HG03025 (cell line): ENCODE measurements around the gene SPPL3.

ENCODE experiments used
- ATAC-seq: cut with Tn5 transposase; IDR thresholded peaks from one replicate; pipeline ENCODE4 v1.9.1; 2021; ENCODE audit warnings: mild to moderate bottlenecking, moderate library complexity; ENCODE audit not compliant: unreplicated experiment, low FRiP score

Gene SPPL3

DNA sequence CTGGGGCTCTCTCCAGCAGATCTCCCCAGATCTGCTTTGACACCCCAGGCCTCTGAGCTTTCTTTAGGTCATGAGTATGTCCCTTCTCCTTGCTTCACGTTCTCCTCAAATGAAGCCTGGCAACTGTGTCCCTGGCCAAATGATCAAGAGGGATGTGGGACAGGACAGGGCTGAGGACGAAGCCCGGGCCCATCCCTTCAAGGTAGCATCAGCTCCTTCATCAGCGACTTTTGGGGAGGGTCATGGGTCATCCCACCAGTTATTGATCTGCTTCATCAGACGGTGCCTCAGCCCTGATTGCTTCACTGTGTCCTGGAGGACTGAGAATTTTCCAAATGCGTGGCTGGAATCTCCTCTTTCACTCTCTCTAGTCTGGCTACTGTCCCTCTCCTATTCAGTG lies 146.2 kb downstream of the SPPL3 start:
- ATAC-seq, result no peak

DNA sequence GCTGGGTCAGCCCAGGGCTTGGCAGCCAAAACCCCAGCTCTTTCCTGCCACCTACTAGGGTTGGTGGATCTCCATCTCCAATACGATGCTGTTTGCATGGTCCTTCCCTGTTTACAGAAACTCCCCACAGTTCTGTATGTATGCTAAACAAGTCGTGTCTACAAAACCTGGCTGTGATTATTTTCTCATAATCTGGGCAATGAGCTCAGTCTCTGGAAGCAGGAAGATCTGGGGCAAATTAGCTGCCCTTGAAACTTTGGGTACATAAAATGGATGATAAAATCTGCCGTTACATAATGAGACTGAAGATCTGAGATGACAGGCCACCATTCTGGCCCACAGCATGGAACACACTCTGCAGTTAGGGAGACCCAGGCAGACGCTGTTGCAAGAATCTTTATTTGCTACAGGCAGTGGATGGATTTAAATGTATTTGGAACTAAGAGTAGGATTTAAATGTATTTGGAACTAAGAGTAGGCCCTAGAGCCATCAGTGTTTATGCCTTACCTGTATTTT lies 146.9 kb downstream of the SPPL3 start:
- ATAC-seq, result no peak

DNA sequence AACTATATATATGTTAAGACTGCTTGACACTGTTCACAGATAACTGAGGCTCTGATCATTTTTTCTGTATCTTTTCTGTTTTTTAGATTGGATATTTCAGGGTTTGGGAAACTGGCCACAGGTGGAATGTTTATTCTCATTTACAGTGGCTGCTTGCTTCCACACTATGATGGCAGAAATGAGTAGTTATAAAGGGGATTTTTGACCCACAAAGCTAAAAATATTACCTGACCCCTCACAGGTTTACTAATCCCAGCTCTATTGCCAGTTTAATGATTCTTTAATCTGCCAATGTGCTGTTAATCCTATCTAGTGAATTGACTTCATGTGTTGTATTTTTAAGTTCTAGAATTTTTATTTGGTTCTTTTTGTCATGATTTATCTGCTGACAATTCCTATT lies 148.9 kb downstream of the SPPL3 start:
- ATAC-seq, result no peak

DNA sequence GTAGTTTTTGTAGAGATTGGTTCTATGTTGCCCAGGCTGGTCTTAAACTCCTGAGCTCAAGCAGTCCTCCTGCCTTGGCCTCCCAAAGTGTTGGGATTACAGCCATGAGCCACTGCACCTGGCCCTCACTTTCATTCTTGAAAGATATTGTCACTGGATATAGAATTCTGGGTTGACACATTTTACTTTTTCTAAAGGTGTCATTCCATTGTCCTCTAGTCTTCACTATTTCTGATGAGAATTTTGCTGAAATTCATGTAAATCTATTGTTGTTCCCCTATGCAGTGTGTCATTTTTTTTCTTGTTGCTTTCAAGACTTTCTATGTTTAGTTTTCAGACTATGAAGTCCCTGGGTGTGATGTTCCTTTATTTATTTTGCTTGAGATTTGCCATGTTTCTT lies 149.4 kb downstream of the SPPL3 start:
- ATAC-seq, result no peak

DNA sequence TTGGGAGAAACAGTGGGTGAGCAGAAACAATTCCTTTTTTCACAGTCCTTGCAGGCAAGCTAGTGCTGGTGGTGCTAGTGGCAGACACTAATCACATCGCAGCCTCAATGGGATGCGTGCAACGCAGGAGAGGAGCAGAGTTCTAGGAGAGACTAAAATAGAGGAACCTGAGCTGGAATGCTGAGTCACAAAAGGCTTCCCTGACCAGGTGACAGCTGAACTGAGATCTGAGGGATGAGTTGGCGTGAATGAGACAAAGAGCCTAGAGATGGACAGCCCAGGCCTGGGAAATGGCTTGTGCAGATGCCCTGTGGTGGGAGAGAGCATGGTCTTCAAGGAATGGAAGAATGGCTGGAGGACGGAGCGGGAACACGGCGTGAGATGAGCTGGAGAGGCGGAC lies 152.8 kb downstream of the SPPL3 start:
- ATAC-seq, result no peak

DNA sequence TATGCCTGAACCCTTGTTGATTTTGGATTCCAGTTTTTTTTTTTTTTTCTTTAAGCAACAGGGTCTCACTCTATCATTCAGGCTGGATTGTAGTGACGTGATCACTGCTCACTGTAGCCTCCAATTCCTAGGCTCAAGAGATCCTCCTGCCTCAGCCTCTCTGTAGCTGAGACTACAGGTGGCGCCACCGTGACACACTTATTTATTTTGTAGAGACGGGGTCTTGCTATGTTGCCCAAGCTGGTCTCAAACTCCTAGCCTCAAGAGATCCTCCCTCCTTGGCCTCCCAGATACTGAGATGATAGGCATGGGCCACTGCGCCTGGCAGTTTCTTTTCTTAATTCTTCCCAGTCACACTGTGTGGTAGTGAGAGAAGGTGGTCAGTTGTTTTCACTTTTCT lies 153.4 kb downstream of the SPPL3 start:
- no peak for ATAC-seq

DNA sequence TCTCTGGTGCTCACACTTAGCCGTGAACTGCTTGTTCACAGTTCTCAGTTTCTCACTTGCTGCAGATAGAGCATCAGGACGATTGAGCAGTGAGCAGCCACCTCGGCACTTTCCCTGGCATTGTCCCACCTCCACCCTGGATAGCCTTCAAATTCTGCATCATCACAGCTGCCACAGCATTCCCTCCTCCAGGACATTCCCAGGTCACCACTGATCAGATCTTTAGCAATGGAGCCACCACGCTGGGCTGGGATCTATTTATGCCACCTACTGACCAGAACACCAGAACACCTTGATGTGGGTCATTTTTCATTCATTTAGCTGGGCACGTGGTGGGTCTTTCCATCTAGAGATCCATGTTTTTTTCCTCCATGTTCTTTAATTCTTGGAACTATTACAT lies 154.9 kb downstream of the SPPL3 start:
- ATAC-seq, result no peak

DNA sequence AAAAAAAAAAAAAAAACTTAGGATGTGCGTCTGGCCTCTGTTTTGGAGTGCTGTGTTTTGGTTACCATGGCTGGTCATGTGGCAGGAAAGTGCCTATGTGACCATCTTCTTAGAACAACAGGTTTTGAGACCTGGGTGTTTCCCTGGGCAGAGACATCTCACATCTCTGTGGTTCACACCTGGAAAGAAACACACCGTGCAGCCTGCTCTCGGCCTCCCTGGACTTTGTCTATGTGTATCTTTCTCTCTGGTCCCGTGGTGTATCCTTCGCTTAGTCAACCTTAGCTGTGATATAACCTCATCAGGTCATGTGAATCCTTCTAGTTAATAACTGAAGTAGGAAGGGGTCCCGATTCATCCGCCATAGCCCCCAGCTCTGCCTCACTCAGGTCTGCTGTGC lies 155.9 kb downstream of the SPPL3 start:
- ATAC-seq, result no peak

DNA sequence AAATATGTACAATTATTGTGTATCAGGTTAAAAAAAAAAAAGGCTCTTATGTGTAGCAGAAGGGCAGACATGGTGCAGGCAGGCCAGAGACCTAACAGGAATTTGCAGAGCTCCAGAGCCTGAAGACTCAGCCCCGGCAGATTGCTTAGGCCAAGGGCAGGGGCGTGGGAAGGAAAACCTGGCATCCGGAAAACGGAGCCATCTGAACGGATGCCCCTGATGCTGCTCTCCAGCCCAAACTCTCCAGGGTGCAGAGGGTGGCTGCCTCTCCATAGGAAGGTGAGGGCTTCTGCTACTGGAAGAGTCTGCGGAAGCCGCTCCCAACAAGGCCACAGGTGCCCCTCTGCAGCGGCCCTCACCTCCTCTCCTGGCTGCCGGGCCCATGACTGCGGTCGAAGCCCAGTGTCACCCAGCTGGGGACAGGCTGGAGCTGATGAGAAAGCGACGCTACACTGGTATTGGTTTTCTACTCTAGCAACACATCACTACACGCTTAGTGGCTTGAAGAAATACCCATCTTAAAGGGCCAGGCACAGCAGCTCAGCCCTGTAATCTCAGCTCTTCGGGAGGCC lies 159.2 kb downstream of the SPPL3 start:
- ATAC-seq, result no peak

DNA sequence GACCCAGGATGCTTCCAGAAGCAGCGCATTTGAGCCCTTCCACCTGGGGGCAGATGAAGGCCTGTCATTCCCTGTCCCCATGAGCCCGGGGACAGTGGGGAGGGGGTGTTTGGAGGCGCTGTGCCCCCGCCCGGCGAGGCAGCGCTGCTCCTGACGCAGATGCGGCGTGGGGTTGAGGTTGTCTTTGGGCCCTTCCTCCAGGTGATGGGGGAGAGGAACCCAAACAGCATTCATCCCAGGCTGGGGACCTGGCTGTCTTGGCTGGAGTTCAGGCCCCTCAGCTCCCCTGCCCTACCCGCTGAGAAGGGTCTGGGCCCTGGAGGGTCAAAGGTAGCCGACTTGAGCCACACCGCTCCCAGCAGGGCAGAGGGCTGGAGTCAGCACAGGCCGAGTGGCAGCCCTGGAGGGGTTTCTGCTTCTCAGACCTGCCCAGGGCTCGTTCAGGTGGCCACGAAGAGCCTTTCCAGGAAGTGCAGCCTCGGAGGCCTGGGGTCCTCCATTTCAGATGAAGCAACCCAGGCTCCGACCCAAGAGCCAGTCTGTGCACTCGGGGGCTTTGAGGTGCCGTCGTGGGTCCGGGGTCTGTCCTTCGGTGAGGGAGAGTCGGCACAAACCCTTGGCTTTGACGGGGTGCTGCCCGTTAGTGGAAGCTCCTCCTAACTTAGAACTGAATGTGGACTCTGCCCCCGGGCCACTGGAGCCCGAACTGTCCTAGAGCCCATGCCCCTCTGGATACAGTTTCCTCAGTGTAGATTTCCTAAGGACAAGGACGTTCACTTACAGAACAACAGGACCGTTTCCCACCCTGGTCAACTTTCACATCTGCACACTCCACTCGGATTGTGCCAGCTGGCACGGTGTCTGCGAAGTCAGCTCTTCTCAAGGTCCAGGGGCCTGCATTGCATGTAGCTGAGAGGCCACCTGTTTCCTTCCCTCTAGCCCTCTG lies 162.4 kb downstream of the SPPL3 start:
- ATAC-seq, result no peak

DNA sequence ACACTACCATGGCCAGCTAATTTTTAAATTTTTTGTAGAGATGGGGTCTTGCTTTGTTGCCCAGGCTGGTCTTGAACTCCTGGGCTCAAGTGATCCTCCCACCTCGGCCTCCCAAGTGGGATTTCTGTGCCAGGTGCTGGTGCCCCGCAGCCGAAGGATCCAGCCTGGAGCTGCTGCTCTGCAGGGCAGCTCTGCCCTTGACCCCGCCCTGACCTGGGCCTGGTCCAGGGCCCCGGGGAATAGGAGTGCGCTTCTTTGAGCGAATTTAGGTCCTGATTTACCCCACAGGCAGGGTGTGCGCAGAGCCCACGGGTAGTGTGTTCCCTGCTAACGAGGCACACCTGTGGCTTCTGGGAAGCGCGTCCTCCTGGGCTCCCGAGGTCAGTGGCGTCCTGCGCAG lies 163.3 kb downstream of the SPPL3 start:
- no peak for ATAC-seq

DNA sequence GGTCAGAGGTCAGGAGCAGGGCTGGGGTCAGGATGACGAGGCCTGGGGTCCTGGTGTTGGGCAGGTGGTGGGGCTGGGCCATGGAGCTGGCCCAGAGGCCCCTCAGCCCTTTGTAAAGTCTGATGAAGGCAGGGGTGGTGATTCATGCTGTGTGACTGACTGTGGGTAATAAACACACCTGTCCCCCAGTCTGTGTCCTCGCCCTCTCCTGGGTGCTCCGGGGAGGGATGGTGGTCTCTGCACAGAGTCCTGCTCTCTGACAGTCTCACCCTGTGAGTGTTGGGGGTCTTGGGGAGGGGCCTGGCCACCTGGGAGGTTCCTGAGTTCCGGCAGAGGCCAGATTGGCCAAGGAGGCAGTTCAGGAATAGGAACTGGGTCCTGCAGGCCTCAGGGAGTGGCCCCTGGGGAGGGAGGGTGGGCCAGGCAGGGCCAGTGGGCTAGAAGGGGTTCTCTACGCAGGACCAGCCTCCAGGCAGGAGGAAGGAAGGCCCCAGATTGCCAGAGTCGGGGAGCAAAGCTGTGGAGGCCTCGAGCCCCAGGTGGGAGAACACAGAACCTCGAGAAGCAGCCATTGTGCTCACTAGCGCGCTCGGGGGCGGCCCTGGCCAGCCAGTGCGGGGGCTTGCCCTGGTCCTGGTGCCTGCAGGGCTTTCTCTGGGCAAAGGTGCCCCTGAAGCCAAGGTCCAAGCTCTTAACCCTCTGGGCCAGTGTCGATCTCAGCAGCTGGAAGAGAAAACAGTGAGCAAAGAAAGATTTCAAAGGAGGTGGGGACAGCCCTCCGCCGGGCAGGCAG lies 164.1 kb downstream of the SPPL3 start:
- ATAC-seq, result no peak

DNA sequence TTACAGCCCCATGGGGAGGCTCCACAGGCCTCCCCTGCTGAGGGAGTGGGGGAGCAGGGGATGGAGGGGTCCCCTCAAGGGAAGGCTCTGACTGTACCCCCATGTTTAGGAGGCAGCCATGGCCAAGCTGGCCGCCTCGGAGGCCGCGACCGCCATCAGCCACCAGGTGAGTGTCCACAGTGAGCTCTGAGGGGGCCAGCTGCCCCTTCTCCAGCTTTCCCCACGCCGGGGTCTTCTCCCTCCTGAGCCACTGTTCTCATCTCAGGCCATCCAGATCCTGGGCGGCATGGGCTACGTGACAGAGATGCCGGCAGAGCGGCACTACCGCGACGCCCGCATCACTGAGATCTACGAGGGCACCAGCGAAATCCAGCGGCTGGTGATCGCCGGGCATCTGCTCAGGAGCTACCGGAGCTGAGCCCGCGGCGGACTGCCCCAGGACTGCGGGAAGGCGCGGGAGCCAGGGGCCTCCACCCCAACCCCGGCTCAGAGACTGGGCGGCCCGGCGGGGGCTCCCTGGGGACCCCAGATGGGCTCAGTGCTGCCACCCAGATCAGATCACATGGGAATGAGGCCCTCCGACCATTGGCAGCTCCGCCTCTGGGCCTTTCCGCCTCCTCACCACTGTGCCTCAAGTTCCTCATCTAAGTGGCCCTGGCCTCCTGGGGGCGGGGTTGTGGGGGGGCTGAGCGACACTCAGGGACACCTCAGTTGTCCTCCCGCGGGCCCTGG lies 165.0 kb downstream of the SPPL3 start:
- no peak for ATAC-seq

DNA sequence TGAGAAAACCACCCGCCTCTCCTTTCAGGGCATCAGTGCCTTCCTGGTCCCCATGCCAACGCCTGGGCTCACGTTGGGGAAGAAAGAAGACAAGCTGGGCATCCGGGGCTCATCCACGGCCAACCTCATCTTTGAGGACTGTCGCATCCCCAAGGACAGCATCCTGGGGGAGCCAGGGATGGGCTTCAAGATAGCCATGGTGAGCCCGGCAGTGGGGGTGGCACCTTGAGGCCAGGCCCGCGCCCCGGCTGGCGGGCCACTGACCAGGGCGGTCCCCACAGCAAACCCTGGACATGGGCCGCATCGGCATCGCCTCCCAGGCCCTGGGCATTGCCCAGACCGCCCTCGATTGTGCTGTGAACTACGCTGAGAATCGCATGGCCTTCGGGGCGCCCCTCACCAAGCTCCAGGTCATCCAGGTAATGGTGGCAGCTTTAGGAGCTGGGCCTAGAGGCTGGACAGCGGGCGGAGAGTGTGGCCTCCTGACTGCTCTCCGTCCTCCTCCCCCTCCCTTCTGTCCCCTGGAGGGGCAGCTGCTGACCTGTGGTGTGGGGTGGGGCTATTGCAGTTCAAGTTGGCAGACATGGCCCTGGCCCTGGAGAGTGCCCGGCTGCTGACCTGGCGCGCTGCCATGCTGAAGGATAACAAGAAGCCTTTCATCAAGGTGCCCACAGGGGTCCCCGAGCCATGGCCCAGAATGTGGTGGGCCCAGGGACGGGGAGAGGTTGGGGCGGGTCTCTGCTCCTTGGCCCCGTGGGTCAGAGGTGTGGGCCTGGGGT lies 165.7 kb downstream of the SPPL3 start:
- no peak for ATAC-seq

DNA sequence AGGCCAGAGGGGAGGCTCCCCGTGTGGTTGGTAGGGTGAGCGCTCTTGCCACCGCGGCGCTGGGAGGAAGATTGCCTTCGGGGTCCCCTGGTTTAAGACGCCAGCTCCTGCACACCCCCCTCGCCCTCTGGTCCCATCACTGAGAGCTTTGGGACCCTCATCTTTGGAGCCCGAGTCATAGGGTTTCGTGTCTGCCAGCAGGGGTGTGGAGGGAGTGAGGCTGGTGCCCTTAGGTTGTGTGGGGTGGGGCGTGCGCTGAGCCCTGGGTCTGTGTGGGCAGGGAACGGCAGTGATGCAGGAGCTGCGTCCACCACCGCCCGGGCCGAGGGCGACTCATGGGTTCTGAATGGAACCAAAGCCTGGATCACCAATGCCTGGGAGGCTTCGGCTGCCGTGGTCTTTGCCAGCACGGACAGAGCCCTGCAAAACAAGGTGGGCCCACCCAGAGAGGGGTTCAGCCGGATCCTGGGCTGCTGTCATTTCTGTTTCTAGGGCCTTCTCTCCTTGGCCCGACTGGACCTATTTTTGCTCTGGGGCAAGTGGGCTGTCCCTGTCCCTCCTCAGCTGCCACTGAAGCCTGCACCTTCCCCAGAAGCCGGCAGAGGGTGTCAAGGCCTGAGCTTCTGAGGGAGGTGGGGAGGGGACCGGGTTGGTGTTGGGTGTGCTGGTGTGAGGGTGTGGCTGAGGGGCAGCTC lies 166.5 kb downstream of the SPPL3 start:
- ATAC-seq, result no peak

DNA sequence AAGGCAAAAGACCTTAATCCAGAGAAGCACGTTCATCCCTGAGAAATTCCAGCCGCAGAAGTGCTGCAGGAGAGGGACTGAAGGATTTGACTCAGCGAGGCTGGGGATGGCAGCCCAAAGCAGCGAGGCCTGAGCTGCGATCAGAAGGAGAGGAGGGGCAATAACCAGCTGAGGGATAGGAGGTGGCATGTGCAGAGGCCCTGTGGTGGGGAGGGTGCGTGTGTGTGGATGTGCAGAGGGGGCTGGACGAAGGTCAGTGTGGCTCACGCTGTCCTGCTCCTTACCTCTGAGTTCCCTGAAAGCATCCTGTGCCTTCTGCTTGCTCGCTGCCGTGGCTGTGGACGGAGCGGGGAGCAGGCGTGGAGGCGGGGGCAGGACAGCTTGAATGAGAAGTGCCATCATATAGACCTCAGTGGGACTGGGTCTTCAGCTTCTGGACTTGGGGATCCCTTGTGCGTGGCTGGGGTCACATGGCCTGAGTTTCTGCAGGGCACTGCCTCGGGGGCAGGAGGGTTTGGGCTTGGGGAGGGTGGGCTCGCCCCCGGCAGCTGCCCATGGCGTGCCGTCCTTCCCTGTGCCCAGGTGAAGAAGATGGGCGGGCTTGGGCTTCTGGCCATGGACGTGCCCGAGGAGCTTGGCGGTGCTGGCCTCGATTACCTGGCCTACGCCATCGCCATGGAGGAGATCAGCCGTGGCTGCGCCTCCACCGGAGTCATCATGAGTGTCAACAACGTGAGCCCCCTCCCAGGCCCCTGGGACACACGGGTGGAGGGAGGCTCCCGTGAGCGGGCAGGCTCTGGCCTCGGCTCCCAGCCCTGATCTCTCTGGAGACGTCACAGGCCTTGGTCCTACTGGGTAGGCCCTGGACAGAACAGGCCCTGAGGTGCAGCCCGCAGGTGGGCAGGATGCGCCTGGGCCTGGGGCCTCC lies 167.5 kb downstream of the SPPL3 start:
- ATAC-seq, result no peak

DNA sequence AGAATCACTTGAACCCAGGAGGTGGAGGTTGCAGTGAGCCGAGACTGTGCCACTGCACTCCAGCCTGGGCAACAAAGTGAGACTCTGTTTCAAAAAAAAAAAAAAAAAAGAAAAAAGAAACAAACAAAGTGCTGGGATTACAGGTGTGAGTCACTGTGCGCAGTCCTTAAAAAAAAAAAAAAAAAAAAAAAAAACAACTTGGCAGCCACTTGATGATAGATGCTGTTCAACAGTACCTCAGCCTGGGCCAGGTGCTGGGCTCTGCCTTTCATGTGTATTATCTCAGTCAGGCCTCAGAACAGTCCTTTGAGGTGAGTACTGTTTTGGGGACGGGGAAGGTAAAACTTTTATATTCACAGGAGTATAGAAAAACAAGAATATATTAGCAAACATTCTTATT lies 169.0 kb downstream of the SPPL3 start:
- ATAC-seq, result no peak

DNA sequence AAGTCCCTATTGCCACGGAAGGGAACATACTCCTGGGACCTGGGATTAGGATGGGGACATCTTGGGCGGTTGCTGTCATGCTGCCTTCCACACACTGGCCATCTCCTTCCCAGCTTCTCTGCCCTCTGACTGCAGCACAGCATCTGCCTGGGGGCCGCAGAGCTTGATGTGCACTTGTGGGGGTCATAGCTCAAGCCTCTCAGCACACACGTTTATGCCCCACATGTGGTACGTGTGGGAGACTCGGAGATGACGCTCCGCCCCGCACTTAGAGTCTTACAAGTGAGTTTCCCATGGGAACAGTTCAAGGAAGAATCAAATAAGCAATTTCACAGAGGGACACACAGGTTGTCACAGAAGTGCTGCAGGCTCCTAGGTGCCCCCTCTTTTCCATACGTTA lies 169.9 kb downstream of the SPPL3 start:
- no peak for ATAC-seq
